Ascending aorta (tissue), 2 donors: ENCODE measurements around the gene RHBDD2. TPM values are rescaled to one million over a fixed set of nuclear protein-coding genes. Genes with fewer than 3 reads are reported as not detected.
"Not testable (repeated sequence)": the region's sequence is repeated elsewhere in the genome, so short reads cannot be mapped to it uniquely, and the experiment has no call there.

ENCODE experiments used
- DNase-seq, 2 donors: peaks; one replicate each; pipeline ENCODE4 v3.0.0-alpha.2; 2019; ENCODE audit warnings: low spot score in 2 of 2
- H3K27ac ChIP-seq, 2 donors: fragments of 200-600 bp; sonication (generic); one replicate each; pipeline ENCODE4 v1.5.1; 2016 to 2017; ENCODE audit warnings: mild to moderate bottlenecking in 1 of 2
- H3K27me3 ChIP-seq: fragments of 200-600 bp; sonication (generic); one replicate; pipeline ENCODE4 v1.5.1; 2017
- H3K36me3 ChIP-seq, 2 donors: fragments of 200-600 bp; sonication (generic); one replicate each; pipeline ENCODE4 v1.5.1; 2016
- H3K4me1 ChIP-seq, 2 donors: fragments of 200-600 bp; sonication (generic); one replicate each; pipeline ENCODE4 v1.5.1; 2016 to 2017; ENCODE audit warnings: mild to moderate bottlenecking in 1 of 2
- H3K4me3 ChIP-seq, 2 donors: fragments of 200-600 bp; sonication (generic); one replicate each; pipeline ENCODE4 v1.5.1; 2016 to 2017; ENCODE audit warnings: mild to moderate bottlenecking in 1 of 2
- H3K9me3 ChIP-seq, 2 donors: fragments of 200-600 bp; sonication (generic); one replicate each; pipeline ENCODE4 v1.5.1; 2016
- CTCF ChIP-seq, 3 experiments: fragments of 200-600 bp in 2 of 3; fragments of 450-650 bp in 1 of 3; sonication (generic) in 2 of 3; IDR thresholded peaks; one replicate each; pipeline ENCODE4 v1.5.1; 2016 to 2019; ENCODE audit warnings: antibody characterized with exemption in 3 of 3, mild to moderate bottlenecking in 1 of 3, moderate library complexity in 1 of 3
- intact Hi-C: fragments of 100-400 bp; cut with DNase I; formaldehyde crosslinking; loops from one replicate; pipeline ENCODE4 v1.15.1; 2023
- total RNA-seq: library from RNA; depleted of rRNA; stranded (reverse); fragments of >200 nt; gene quantifications from one replicate; pipeline ENCODE4 v1.1.0, GENCODE V29; 2016

Gene RHBDD2
- total RNA-seq, 1 donor from 2014 or later, result 51.7 TPM

- Histone ChIP-seq H3K27me3 (no peaks in the 10 kb centered on the region), H3K9me3 (no peaks in the 10 kb centered on the region), H3K36me3 (no peaks in the 10 kb centered on the region), H3K4me3 (no peak overlapping the region), H3K4me1 (no peaks in the 10 kb centered on the region), H3K27ac (no peak overlapping the region)
- no peak for DNase-seq
- intact Hi-C loops, result no loop called here
- no peak for TF ChIP-seq CTCF (IDR thresholded peaks at IDR 0.05)
Observed at GRCh38 chr7:75849573-75849972, 29.3 kb upstream of the RHBDD2 start.

- Histone ChIP-seq H3K36me3 (no peaks in the 10 kb centered on the region), H3K27ac (no peak overlapping the region), H3K9me3 (no peaks in the 10 kb centered on the region), H3K4me1 (no peaks in the 10 kb centered on the region), H3K4me3 (no peak overlapping the region), H3K27me3 (no peaks in the 10 kb centered on the region)
- DNase-seq, result no peak
- no peak for TF ChIP-seq CTCF (IDR thresholded peaks at IDR 0.05)
- intact Hi-C loops, result no loop called here
Observed at GRCh38 chr7:75850235-75850634, 28.6 kb upstream of the RHBDD2 start.

- no peak for DNase-seq
- H3K4me1 ChIP-seq, result no peaks in the 10 kb centered on the region
- no peak overlapping the region for H3K4me3 ChIP-seq
- H3K36me3 ChIP-seq, result no peaks in the 10 kb centered on the region
- no peak overlapping the region for H3K27ac ChIP-seq
- TF ChIP-seq CTCF (IDR thresholded peaks at IDR 0.05), result no peak
- intact Hi-C loops, result no loop called here
- H3K9me3 ChIP-seq, result no peaks in the 10 kb centered on the region
- no peaks in the 10 kb centered on the region for H3K27me3 ChIP-seq
Observed at GRCh38 chr7:75854233-75854632, 24.6 kb upstream of the RHBDD2 start.

- H3K27me3 ChIP-seq, H3K36me3 ChIP-seq, DNase-seq, H3K9me3 ChIP-seq, H3K4me3 ChIP-seq, H3K27ac ChIP-seq, intact Hi-C loops, H3K4me1 ChIP-seq: not testable (repeated sequence)
Observed at GRCh38 chr7:75854813-75855345, 24.0 kb upstream of the RHBDD2 start.

- no peak overlapping the region for H3K27ac ChIP-seq
- no peaks in the 10 kb centered on the region for H3K36me3 ChIP-seq
- H3K4me1 ChIP-seq, result no peaks in the 10 kb centered on the region
- no peaks in the 10 kb centered on the region for H3K27me3 ChIP-seq
- no peaks in the 10 kb centered on the region for H3K9me3 ChIP-seq
- H3K4me3 ChIP-seq, result no peak overlapping the region
- TF ChIP-seq CTCF (IDR thresholded peaks at IDR 0.05), result no peak
- intact Hi-C loops, result no loop called here
- DNase-seq, result no peak
Observed at GRCh38 chr7:75856536-75856935, 22.3 kb upstream of the RHBDD2 start.

- no peaks in the 10 kb centered on the region for H3K9me3 ChIP-seq
- no peak for TF ChIP-seq CTCF (IDR thresholded peaks at IDR 0.05)
- no peak for DNase-seq
- no peak overlapping the region for H3K27ac ChIP-seq
- no peaks in the 10 kb centered on the region for H3K27me3 ChIP-seq
- intact Hi-C loops, result no loop called here
- H3K4me3 ChIP-seq, result no peak overlapping the region
- no peaks in the 10 kb centered on the region for H3K36me3 ChIP-seq
- H3K4me1 ChIP-seq, result no peaks in the 10 kb centered on the region
Observed at GRCh38 chr7:75858410-75858809, 20.4 kb upstream of the RHBDD2 start.
